Lung (tissue), 12 donors: ENCODE data around the gene SUPT3H. TPM values are rescaled to one million over a fixed set of nuclear protein-coding genes. Genes with fewer than 3 reads are reported as not detected.

Experiments
- ATAC-seq: fragments of 200-7000 bp; cut with Tn5 transposase; one replicate; pipeline ENCODE4 v1.9.1; 2020; ENCODE audit warnings: moderate number of reproducible peaks; ENCODE audit not compliant: insufficient read depth, low FRiP score
- DNase-seq, 3 donors: peaks; one replicate each; pipeline ENCODE4 v3.0.0-alpha.2; 2013 to 2017
- H3K27ac ChIP-seq, 2 donors: one replicate each; pipeline ENCODE4 v1.5.1; 2013; ENCODE audit warnings: mild to moderate bottlenecking in 2 of 2, moderate library complexity in 2 of 2, control low read depth in 1 of 2, inconsistent platforms in 1 of 2, low read depth in 1 of 2, low read length in 1 of 2
- H3K27me3 ChIP-seq, 3 donors: one replicate each; pipeline ENCODE4 v1.5.1; 2013; ENCODE audit warnings: low read length in 2 of 3; ENCODE audit not compliant: control insufficient read depth in 3 of 3, insufficient read depth in 3 of 3
- H3K36me3 ChIP-seq, 4 donors: one replicate each; pipeline ENCODE4 v1.5.1; 2013; ENCODE audit warnings: low read length in 4 of 4, mild to moderate bottlenecking in 1 of 4, moderate library complexity in 1 of 4; ENCODE audit not compliant: control insufficient read depth in 4 of 4, insufficient read depth in 4 of 4
- H3K4me1 ChIP-seq, 5 donors: one replicate each; pipeline ENCODE4 v1.5.1; 2013; ENCODE audit warnings: low read length in 5 of 5, mild to moderate bottlenecking in 2 of 5, moderate library complexity in 1 of 5; ENCODE audit not compliant: control insufficient read depth in 5 of 5, insufficient read depth in 5 of 5
- H3K4me3 ChIP-seq: one replicate; pipeline ENCODE4 v1.5.1; 2013; ENCODE audit warnings: mild to moderate bottlenecking, control low read depth, moderate library complexity
- H3K9ac ChIP-seq, 2 donors: one replicate each; pipeline ENCODE4 v1.5.1; 2013; ENCODE audit warnings: low read length in 2 of 2, control low read depth in 1 of 2; ENCODE audit not compliant: insufficient read depth in 1 of 2
- H3K9me3 ChIP-seq, 4 donors: one replicate each; pipeline ENCODE4 v1.5.1; 2013; ENCODE audit warnings: low read length in 3 of 4, mild to moderate bottlenecking in 1 of 4, moderate library complexity in 1 of 4; ENCODE audit not compliant: control insufficient read depth in 4 of 4, insufficient read depth in 3 of 4
- WGBS, 2 donors: extraction: QIAGEN DNeasy Blood & Tissue Kit; methylation state at CpG; one replicate each; pipeline ENCODE4 v1.1.7; 2013; 5-methylcytosine and 5-hydroxymethylcytosine counted together
- polyA plus RNA-seq, 2 donors: library from polyadenylated mRNA; stranded (reverse); fragments of 200-250 nt; gene quantifications; one replicate each; pipeline ENCODE4 v1.2.1, GENCODE V29; 2013
- total RNA-seq, 2 donors: library from RNA; depleted of rRNA in 1 of 2; stranded (reverse); fragments of >200 nt in 1 of 2; gene quantifications; one replicate each; pipeline ENCODE4 v1.2.1, GENCODE V29; 2014 to 2021
- TF ChIP-seq, protein P1 (sequence below): IDR thresholded peaks from 2 replicates; pipeline ENCODE4 v1.5.1; 2012; ENCODE audit warnings: mild to moderate bottlenecking; ENCODE audit errors: control extremely low read depth, extremely low read depth
- donor health status: control.
- donor health status: control.
- donor health status: Bipolar disorder and iron deficiency.
- donor health status: healthy.
- donor health status: DM: yes; HTN: yes; CAD: no.

Gene SUPT3H
- total and polyA plus RNA-seq, 4 donors, result 5.2 to 17.4 (median 8.2) TPM

DNA sequence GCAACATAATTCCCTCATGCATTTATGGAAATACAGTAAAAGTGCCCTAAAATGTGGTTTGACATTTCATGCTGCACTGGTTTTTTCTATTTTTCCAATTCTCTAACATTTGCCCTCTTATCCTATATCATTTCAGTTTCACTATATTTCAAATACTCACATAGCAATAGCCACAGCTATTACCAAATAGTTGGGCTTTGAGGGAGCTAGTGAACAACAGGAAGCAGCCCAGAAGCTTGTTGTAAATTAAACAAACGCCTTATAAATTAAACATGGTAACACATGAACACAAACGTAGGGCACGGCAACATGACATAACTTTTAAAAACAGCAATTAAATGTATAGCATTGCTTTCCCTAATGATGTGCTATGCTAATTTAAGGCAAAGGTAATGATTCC, 521.3 kb downstream of the SUPT3H start:
- no peaks in the 10 kb centered on the region for H3K36me3 ChIP-seq
- H3K4me1 ChIP-seq, result peaks cover 0 to 44% (median 1%) of the 10 kb centered on the region in 5 donors
- no peaks in the 10 kb centered on the region for H3K27me3 ChIP-seq
- no peaks in the 10 kb centered on the region for H3K9me3 ChIP-seq
- peak in 2 of 3 donors; percentile 59 to 79 for DNase-seq
- H3K4me3 ChIP-seq, result no peak overlapping the region
- H3K27ac ChIP-seq, result no peak overlapping the region
- TF ChIP-seq, protein P1, sequence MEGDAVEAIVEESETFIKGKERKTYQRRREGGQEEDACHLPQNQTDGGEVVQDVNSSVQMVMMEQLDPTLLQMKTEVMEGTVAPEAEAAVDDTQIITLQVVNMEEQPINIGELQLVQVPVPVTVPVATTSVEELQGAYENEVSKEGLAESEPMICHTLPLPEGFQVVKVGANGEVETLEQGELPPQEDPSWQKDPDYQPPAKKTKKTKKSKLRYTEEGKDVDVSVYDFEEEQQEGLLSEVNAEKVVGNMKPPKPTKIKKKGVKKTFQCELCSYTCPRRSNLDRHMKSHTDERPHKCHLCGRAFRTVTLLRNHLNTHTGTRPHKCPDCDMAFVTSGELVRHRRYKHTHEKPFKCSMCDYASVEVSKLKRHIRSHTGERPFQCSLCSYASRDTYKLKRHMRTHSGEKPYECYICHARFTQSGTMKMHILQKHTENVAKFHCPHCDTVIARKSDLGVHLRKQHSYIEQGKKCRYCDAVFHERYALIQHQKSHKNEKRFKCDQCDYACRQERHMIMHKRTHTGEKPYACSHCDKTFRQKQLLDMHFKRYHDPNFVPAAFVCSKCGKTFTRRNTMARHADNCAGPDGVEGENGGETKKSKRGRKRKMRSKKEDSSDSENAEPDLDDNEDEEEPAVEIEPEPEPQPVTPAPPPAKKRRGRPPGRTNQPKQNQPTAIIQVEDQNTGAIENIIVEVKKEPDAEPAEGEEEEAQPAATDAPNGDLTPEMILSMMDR, result no peak
- no peak overlapping the region for H3K9ac ChIP-seq
- no peak for ATAC-seq
- WGBS, 2 donors, result 23 to 42% methylated on average over 3 of the region's 3 CpGs

DNA sequence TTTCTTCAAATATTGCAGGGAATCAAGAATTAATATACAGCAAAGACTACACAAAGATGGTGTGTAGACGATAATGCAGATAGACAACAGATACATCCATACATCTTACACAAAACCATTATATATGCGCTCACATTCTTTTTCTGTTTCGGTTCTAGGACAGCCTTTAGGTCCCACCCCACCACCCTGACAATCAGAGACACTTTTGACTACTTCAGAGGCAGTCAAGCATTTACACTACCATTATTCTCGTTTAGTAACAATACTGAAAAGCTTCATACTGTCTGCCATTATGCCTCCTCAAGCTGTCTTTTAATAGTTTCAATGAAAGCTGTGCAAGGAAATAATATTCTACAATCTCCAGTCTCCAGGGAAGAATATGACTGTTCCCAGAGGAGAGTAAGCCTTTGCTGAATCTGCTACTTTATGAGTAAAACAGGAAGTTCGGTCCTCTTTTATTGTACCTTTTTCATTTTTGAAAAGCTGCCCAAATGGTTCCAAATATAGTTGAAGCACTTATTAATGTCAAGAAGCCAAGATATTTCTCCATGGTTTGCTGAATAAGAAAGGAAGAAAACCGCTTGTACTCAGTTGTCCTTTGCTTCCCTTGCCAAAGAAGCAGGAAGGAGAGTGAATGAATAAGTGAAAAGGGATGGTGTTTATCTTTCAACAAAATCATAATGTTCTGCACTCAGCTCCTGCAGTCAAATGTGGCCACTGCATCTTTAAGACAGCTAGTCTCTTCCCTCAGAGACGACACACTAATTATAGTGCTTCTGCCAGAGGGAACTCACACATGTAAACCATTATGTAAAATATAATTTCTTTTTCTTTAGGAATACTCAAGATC, 521.9 kb downstream of the SUPT3H start:
- WGBS, 2 donors, result 53 to 72% methylated on average over 7 of the region's 7 CpGs
- Histone ChIP-seq H3K9me3 (no peaks in the 10 kb centered on the region), H3K27ac (no peak overlapping the region), H3K9ac (no peak overlapping the region), H3K4me1 (peaks cover 0 to 44% (median 1%) of the 10 kb centered on the region in 5 donors), H3K4me3 (no peak overlapping the region), H3K36me3 (no peaks in the 10 kb centered on the region), H3K27me3 (no peaks in the 10 kb centered on the region)
- TF ChIP-seq, protein P1, result no peak
- no peak for ATAC-seq
- peak in 2 of 3 donors; percentile 59 to 63 for DNase-seq

DNA sequence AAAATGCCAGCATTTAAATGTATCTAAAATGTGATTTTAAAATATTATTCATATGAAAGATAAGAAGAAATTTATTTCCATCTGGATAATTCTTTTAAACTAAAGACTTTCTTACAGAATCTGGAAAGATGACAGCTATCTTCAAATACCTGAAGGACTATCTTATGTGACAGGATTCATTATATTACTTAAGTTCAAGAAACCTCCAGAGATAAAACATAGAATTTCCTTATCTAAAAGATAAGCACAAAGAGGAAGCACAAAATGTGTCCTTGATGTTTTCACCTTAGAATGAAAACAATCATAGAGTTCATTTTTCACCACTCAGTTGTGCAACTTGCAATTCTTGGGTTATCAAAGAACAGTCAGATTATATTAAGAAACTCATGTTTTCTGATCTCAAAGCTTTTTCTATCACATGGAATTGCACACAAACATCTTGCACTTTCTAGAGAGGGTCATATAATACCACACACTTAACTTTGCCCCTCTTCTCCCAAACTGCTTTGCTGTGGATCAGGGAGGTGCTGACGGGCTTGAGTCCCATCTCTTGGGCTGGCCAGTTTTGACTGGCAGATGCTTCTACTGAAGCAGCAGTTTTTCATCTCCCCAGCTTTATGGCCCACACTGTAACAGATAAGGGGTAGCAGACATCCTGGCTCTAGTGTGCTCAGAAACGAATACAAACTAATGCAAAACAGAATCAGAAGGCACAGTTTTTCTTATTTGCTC, 522.9 kb downstream of the SUPT3H start:
- ATAC-seq (no peak), DNase-seq (no peak)
- H3K4me3 ChIP-seq, result no peak overlapping the region
- H3K9me3 ChIP-seq, result no peaks in the 10 kb centered on the region
- TF ChIP-seq, protein P1, result no peak
- H3K27ac ChIP-seq, result no peak overlapping the region
- peaks cover 0 to 42% (median 1%) of the 10 kb centered on the region in 5 donors for H3K4me1 ChIP-seq
- H3K27me3 ChIP-seq, result no peaks in the 10 kb centered on the region
- WGBS, 2 donors, result 81 to 85% methylated on average over 2 of the region's 2 CpGs
- no peaks in the 10 kb centered on the region for H3K36me3 ChIP-seq
- no peak overlapping the region for H3K9ac ChIP-seq
